K562 (cell line): ENCODE measurements around the gene PTTG1IP. TPM values are rescaled to one million over a fixed set of nuclear protein-coding genes. Genes with fewer than 3 reads are reported as not detected.
A peak's percentile ranks its signal among the peaks of the same experiment; 100 is the strongest.

Experiments
- ATAC-seq: fragments of 200-7000 bp; cut with Tn5 transposase; 3 replicates; pipeline ENCODE4 v1.9.1; 2020; ENCODE audit warnings: moderate library complexity
- BruUV-seq: library from RNA; stranded (reverse); fragments of 400-500 nt; replicated peaks from 2 replicates; lab custom pipeline; 2021; lab: Mats Ljungman, UMichigan
- CTCF ChIA-PET: fragments of 300-600 bp; formaldehyde crosslinking; extraction: SDS; loops from one replicate; lab custom pipeline; 2021; ENCODE audit warnings: low intra/inter-chr PET ratio; lab: Yijun Ruan, JAX
- POLR2A ChIA-PET: fragments of 300-600, 350-650 bp; sonication (Branson Sonifier 250); formaldehyde crosslinking; extraction: SDS; loops from one replicate; lab custom pipeline; 2021; ENCODE audit warnings: antibody characterized with exemption, inconsistent platforms; lab: Yijun Ruan, JAX
- DNase-seq, 4 experiments: peaks; one replicate each; pipeline versions ENCODE4 v3.0.0 to v3.0.0-alpha.2; 2011 to 2018; ENCODE audit warnings: low spot score in 3 of 4, mixed read lengths in 3 of 4; ENCODE audit errors: extremely low read depth in 1 of 4
- FAIRE-seq: peaks from 2 replicates; lab custom pipeline; 2011; peaks lifted over from hg19 to GRCh38; lab: Jason Lieb, UNC
- H2AFZ ChIP-seq: 2 replicates; pipeline ENCODE4 v1.6.0; 2011; ENCODE audit warnings: low read depth, low read length, control low read depth, inconsistent platforms
- H3K27ac ChIP-seq: fragments of 200-600 bp; 3 replicates; pipeline ENCODE4 v1.8.0; 2011; ENCODE audit warnings: low read depth, mild to moderate bottlenecking, control low read depth, inconsistent platforms, low read length, moderate library complexity, mixed read lengths; ENCODE audit errors: extremely low read depth
- H3K27me3 ChIP-seq, 2 experiments: fragments of 300-600 bp in 1 of 2; 2 replicates in 1 of 2; 3 replicates in 1 of 2; pipeline versions ENCODE4 v1.6.0 to v1.8.0; 2011; ENCODE audit warnings: inconsistent platforms in 2 of 2, low read length in 2 of 2, mild to moderate bottlenecking in 1 of 2, mixed read lengths in 1 of 2, moderate library complexity in 1 of 2; ENCODE audit not compliant: control insufficient read depth in 2 of 2, insufficient read depth in 2 of 2
- H3K36me3 ChIP-seq: fragments of 300-600 bp; 3 replicates; pipeline ENCODE4 v1.8.0; 2011; ENCODE audit warnings: mild to moderate bottlenecking, low read length, inconsistent platforms; ENCODE audit not compliant: control insufficient read depth, insufficient read depth
- H3K4me1 ChIP-seq, 2 experiments: fragments of 200-600 bp in 1 of 2; replicated peaks in 1 of 2; 2 replicates in 1 of 2; 3 replicates in 1 of 2; pipeline versions ENCODE4 v1.5.1 to v1.8.0; 2011; ENCODE audit warnings: inconsistent platforms in 2 of 2, low read length in 2 of 2, mild to moderate bottlenecking in 1 of 2, mixed read lengths in 1 of 2, moderate library complexity in 1 of 2; ENCODE audit not compliant: control insufficient read depth in 2 of 2, insufficient read depth in 2 of 2
- H3K4me2 ChIP-seq: 2 replicates; pipeline ENCODE4 v1.6.1; 2011; ENCODE audit warnings: low read length, control low read depth, inconsistent platforms, mixed read lengths; ENCODE audit not compliant: insufficient read depth
- H3K4me3 ChIP-seq: fragments of 200-600 bp; sonication (generic), shearing (Covaris generic); 2 replicates; pipeline ENCODE4 v1.5.1; 2016; ENCODE audit warnings: control low read depth, inconsistent platforms
- H3K79me2 ChIP-seq: fragments of 200-600 bp; 3 replicates; pipeline ENCODE4 v1.8.0; 2011; ENCODE audit warnings: low read length, inconsistent platforms; ENCODE audit not compliant: control insufficient read depth, insufficient read depth
- H3K9ac ChIP-seq, 2 experiments: 2 replicates each; pipeline versions ENCODE4 v1.6.0 to v1.6.1; 2011; ENCODE audit warnings: low read depth in 2 of 2, low read length in 2 of 2, control low read depth in 1 of 2, inconsistent platforms in 1 of 2, mild to moderate bottlenecking in 1 of 2, mixed read lengths in 1 of 2; ENCODE audit not compliant: insufficient read depth in 1 of 2
- H3K9me1 ChIP-seq: one replicate; pipeline ENCODE4 v1.6.0; 2011; ENCODE audit warnings: inconsistent platforms, mild to moderate bottlenecking, low read length, moderate library complexity; ENCODE audit not compliant: control insufficient read depth, insufficient read depth
- H3K9me3 ChIP-seq: replicated peaks from 2 replicates; pipeline ENCODE4 v1.5.1; 2011; ENCODE audit warnings: low read depth, low read length, inconsistent platforms; ENCODE audit not compliant: control insufficient read depth, insufficient read depth
- H4K20me1 ChIP-seq: replicated peaks from 2 replicates; pipeline ENCODE4 v1.6.1; 2011; ENCODE audit warnings: low read length, inconsistent platforms, mixed read lengths; ENCODE audit not compliant: control insufficient read depth, insufficient read depth
- C11orf30 ChIP-seq: fragments of 450-650 bp; IDR thresholded peaks from 2 replicates; pipeline ENCODE4 v1.6.1; 2016; ENCODE audit warnings: low read depth, mild to moderate bottlenecking
- CBFA2T3 ChIP-seq: fragments of 450-650 bp; IDR thresholded peaks from 2 replicates; pipeline ENCODE4 v1.6.1; 2017
- DPF2 ChIP-seq: fragments of 450-650 bp; IDR thresholded peaks from 2 replicates; pipeline ENCODE4 v1.6.1; 2016
- FOS ChIP-seq: IDR thresholded peaks from 3 replicates; pipeline ENCODE4 v1.6.1; 2011; ENCODE audit not compliant: insufficient read length; ENCODE audit errors: extremely low read depth
- HDAC1 ChIP-seq, 2 experiments: fragments of 450-650 bp; IDR thresholded peaks; 2 replicates each; pipeline ENCODE4 v1.6.1; 2016 to 2017; ENCODE audit warnings: inconsistent platforms in 1 of 2, mild to moderate bottlenecking in 1 of 2, moderate library complexity in 1 of 2
- HLTF ChIP-seq: fragments of 450-650 bp; IDR thresholded peaks from 2 replicates; pipeline ENCODE4 v1.6.1; 2016
- JUND ChIP-seq, 2 experiments: IDR thresholded peaks; 2 replicates in 1 of 2; 3 replicates in 1 of 2; pipeline ENCODE4 v1.6.1; 2011; ENCODE audit warnings: borderline replicate concordance in 2 of 2, low read depth in 2 of 2, low read length in 2 of 2, improper control_type of control experiment in 1 of 2, missing biosample characterization in 1 of 2, missing genetic modification characterization in 1 of 2, missing genetic modification reagents in 1 of 2
- L3MBTL2 ChIP-seq: fragments of 450-650 bp; IDR thresholded peaks from 2 replicates; pipeline ENCODE4 v1.6.1; 2016; ENCODE audit warnings: mild to moderate bottlenecking, moderate library complexity
- MAFF ChIP-seq: IDR thresholded peaks from 2 replicates; pipeline ENCODE4 v1.6.1; 2012; ENCODE audit warnings: low read length, improper control_type of control experiment
- MAFG ChIP-seq: fragments of 450-650 bp; conservative IDR thresholded peaks from 2 replicates; pipeline ENCODE4 v1.6.1; 2016; ENCODE audit warnings: missing genetic modification characterization, missing compliant biosample characterization
- MAFK ChIP-seq: IDR thresholded peaks from 2 replicates; pipeline ENCODE4 v1.6.1; 2011; ENCODE audit warnings: low read length, improper control_type of control experiment
- MTA3 ChIP-seq: fragments of 450-650 bp; formaldehyde crosslinking; IDR thresholded peaks from 2 replicates; pipeline ENCODE4 v1.6.1; 2017; ENCODE audit warnings: mild to moderate bottlenecking, borderline replicate concordance
- RBM25 ChIP-seq: fragments of 200-400 bp; formaldehyde crosslinking; IDR thresholded peaks from 2 replicates; pipeline ENCODE4 v1.6.1; 2018; ENCODE audit warnings: low read length, low read depth, moderate library complexity; ENCODE audit not compliant: severe bottlenecking
- SMARCA4 ChIP-seq: fragments of 450-650 bp; IDR thresholded peaks from 2 replicates; pipeline ENCODE4 v1.6.1; 2016
- TRIM24 ChIP-seq, 2 experiments: fragments of 450-650 bp; IDR thresholded peaks; 2 replicates each; pipeline ENCODE4 v1.6.1; 2016
- TRIM28 ChIP-seq: fragments of 450-650 bp; IDR thresholded peaks from 2 replicates; pipeline ENCODE4 v1.6.1; 2017
- ZFP36 ChIP-seq: fragments of 150-350 bp; IDR thresholded peaks from 2 replicates; pipeline ENCODE4 v1.6.1; 2018; ENCODE audit warnings: low read length, low read depth; ENCODE audit not compliant: partially characterized antibody
- WGBS: fragments of 100-300 bp; shearing (Covaris generic); methylation state at CpG from one replicate; pipeline ENCODE4 v1.1.6; 2016; ENCODE audit warnings: low coverage, mixed read lengths; ENCODE audit not compliant: insufficient coverage; ENCODE audit errors: missing lambda C conversion rate; 5-methylcytosine and 5-hydroxymethylcytosine counted together
- in situ Hi-C: fragments of 300-500 bp; cut with MboI; formaldehyde crosslinking; loops from 4 replicates; pipeline ENCODE4 v1.15.0; 2018; ENCODE audit warnings: inconsistent platforms, mixed read lengths
- intact Hi-C: fragments of 100-400 bp; cut with micrococcal nuclease; formaldehyde crosslinking; loops from 2 replicates; pipeline ENCODE4 v1.14.2; 2022
- polyA plus RNA-seq, 8 experiments: library from polyadenylated mRNA; depleted of rRNA in 4 of 8; stranded (reverse) in 5 of 8; unstranded in 3 of 8; fragments of >200 nt; fragmentation: Nextera tagmentation in 2 of 8; fragmentation: Illumina TruSeq in 1 of 8; extraction: Ambion mirVana in 2 of 8; extraction: Trizol in 1 of 8; gene quantifications; 2 replicates each; pipeline versions ENCODE4 v1.2.1 to v1.2.3, GENCODE V29; 2011 to 2014; ENCODE audit warnings: inconsistent platforms in 1 of 8, missing spikeins in 1 of 8
- total RNA-seq, 7 experiments: library from RNA; depleted of rRNA in 6 of 7; stranded (reverse); fragments of >200 nt in 6 of 7; fragmentation: Illumina TruSeq in 2 of 7; extraction: Trizol in 2 of 7; gene quantifications; 2 replicates each; pipeline versions ENCODE4 v1.2.1 to v1.2.3, GENCODE V29; 2011 to 2021; ENCODE audit warnings: low replicate concordance in 1 of 7
- TF ChIP-seq, protein P1 (sequence below): fragments of 450-650 bp; IDR thresholded peaks from 2 replicates; pipeline ENCODE4 v1.6.1; 2016; ENCODE audit warnings: low read depth

The PTTG1IP gene
- total and polyA plus RNA-seq, 9 of the 15 experiments (the other 6 are each of a cell fraction or from before 2014, with no cell fraction given) = 5.0 to 99.3 (median 82.4) TPM

DNA sequence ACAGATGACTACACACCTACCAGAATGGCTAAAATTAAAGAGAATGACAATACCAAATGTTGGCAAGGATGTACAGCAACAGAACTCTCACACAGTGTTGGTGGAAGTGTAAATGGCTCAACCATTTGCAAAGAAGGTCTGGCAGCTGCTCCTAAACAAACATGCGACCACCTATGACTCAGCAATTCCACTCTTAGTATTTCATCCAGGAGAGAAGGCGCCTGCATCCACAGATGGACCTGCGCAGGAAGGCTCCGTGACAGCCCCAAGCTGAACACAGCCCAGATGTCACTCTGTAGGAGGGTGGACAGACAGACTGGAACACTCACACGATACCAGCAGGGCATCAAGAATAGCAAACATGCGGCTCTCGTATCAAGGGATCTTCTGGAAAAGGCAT lies 6.7 kb downstream of the PTTG1IP start:
- WGBS = 75% methylated on average over 7 of the region's 7 CpGs
- in situ Hi-C loops = no loop called here
- Histone ChIP-seq H3K79me2 (peaks cover 89% of the 10 kb centered on the region), H3K27me3 (no peaks in the 10 kb centered on the region), H2AFZ (no peak overlapping the region), H3K36me3 (peaks cover 43% of the 10 kb centered on the region), H3K9ac (no peak overlapping the region), H3K9me3 (no peaks in the 10 kb centered on the region), H3K4me2 (peak overlapping the region; percentile 22; the same call in 1 of the 2 replicates), H4K20me1 (peaks cover 48% of the 10 kb centered on the region), H3K9me1 (peaks cover 19% of the 10 kb centered on the region), H3K27ac (peak overlapping the region; percentile 37; the same call in 1 of the 3 replicates), H3K4me3 (no peak overlapping the region), H3K4me1 (peaks cover 34 to 51% of the 10 kb centered on the region in 2 experiments)
- POLR2A ChIA-PET = interaction anchor here (0.9 to 1.1 kb wide), 5 partner anchors 9 to 77 kb away, joined by 3 to 5 read pairs (median 3); no protein-coding TSS in a partner anchor
- FAIRE-seq (no peak), DNase-seq (peak in 1 of 4 experiments; percentile 48), ATAC-seq (no peak)
- BruUV-seq = no TSS peak
- intact Hi-C loops = no loop called here
- CTCF ChIA-PET = no interaction called here
- 0 out of 2 replicates have a peak, but pooled peaks have one; percentile 32 for TF ChIP-seq TRIM28
- peak; percentile 82 for TF ChIP-seq C11orf30
- 0 out of 4 replicates have a peak, but pooled peaks of 1 of the 2 experiments have one; percentile 12 for TF ChIP-seq HDAC1 (IDR thresholded peaks at IDR 0.05)
- TF ChIP-seq JUND (IDR thresholded peaks at IDR 0.05; ENCODE audit: borderline replicate concordance, low read depth, low read length) = 0 out of 2 replicates have a peak, but pooled peaks have one; percentile 6
- TF ChIP-seq JUND (tag; IDR thresholded peaks at IDR 0.05; ENCODE audit: borderline replicate concordance, low read depth, low read length) = no peak
- peak; percentile 80 for TF ChIP-seq ZFP36
- no peak for TF ChIP-seq FOS
- TF ChIP-seq TRIM24 (IDR thresholded peaks at IDR 0.05) = 0 out of 4 replicates have a peak, but pooled peaks of 1 of the 2 experiments have one; percentile 16
- TF ChIP-seq RBM25 = peak; percentile 74
- TF ChIP-seq CBFA2T3 = 0 out of 2 replicates have a peak, but pooled peaks have one; percentile 12
- no peak for TF ChIP-seq MTA3
- TF ChIP-seq MAFG (tag) = peak; percentile 89
- TF ChIP-seq DPF2 = peak; percentile 45; the same call in 1 of the 2 replicates
- TF ChIP-seq SMARCA4 = peak; percentile 57
- TF ChIP-seq HLTF = 0 out of 2 replicates have a peak, but pooled peaks have one; percentile 26
- TF ChIP-seq L3MBTL2 = no peak
- TF ChIP-seq, protein P1, sequence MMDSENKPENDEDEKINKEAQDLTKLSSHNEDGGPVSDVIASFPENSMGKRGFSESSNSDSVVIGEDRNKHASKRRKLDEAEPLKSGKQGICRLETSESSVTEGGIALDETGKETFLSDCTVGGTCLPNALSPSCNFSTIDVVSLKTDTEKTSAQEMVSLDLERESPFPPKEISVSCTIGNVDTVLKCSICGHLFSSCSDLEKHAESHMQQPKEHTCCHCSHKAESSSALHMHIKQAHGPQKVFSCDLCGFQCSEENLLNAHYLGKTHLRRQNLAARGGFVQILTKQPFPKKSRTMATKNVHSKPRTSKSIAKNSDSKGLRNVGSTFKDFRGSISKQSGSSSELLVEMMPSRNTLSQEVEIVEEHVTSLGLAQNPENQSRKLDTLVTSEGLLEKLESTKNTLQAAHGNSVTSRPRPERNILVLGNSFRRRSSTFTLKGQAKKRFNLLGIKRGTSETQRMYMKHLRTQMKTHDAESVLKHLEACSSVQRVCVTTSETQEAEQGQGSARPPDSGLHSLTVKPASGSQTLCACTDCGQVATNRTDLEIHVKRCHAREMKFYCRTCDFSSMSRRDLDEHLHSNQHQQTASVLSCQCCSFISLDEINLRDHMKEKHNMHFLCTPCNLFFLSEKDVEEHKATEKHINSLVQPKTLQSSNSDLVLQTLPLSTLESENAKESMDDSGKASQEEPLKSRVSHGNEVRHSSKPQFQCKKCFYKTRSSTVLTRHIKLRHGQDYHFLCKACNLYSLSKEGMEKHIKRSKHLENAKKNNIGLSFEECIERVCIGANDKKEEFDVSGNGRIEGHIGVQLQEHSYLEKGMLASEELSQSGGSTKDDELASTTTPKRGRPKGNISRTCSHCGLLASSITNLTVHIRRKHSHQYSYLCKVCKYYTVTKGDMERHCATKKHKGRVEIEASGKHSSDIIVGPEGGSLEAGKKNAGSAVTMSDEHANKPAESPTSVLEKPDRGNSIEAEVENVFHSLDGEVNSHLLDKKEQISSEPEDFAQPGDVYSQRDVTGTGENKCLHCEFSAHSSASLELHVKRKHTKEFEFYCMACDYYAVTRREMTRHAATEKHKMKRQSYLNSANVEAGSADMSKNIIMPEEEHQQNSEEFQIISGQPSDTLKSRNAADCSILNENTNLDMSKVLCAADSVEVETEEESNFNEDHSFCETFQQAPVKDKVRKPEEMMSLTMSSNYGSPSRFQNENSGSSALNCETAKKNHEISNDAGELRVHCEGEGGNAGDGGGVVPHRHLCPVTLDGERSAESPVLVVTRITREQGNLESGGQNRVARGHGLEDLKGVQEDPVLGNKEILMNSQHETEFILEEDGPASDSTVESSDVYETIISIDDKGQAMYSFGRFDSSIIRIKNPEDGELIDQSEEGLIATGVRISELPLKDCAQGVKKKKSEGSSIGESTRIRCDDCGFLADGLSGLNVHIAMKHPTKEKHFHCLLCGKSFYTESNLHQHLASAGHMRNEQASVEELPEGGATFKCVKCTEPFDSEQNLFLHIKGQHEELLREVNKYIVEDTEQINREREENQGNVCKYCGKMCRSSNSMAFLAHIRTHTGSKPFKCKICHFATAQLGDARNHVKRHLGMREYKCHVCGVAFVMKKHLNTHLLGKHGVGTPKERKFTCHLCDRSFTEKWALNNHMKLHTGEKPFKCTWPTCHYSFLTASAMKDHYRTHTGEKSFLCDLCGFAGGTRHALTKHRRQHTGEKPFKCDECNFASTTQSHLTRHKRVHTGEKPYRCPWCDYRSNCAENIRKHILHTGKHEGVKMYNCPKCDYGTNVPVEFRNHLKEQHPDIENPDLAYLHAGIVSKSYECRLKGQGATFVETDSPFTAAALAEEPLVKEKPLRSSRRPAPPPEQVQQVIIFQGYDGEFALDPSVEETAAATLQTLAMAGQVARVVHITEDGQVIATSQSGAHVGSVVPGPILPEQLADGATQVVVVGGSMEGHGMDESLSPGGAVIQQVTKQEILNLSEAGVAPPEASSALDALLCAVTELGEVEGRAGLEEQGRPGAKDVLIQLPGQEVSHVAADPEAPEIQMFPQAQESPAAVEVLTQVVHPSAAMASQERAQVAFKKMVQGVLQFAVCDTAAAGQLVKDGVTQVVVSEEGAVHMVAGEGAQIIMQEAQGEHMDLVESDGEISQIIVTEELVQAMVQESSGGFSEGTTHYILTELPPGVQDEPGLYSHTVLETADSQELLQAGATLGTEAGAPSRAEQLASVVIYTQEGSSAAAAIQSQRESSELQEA = peak; percentile 64; the same call in 1 of the 2 replicates
- peak; percentile 78 for TF ChIP-seq MAFK
- peak; percentile 85 for TF ChIP-seq MAFF
